Measurements from ENCODE around the gene KLC4.

Gene KLC4

GRCh38 chr6:43055966-43056365 lies 3.5 kb upstream of the KLC4 start:
- no peak for TF ChIP-seq CTCF (IDR thresholded peaks at IDR 0.05; ENCODE audit: low read depth, low read length)
- no peak overlapping the region for H3K4me3 ChIP-seq (ENCODE audit: low read depth, low read length)

DNA sequence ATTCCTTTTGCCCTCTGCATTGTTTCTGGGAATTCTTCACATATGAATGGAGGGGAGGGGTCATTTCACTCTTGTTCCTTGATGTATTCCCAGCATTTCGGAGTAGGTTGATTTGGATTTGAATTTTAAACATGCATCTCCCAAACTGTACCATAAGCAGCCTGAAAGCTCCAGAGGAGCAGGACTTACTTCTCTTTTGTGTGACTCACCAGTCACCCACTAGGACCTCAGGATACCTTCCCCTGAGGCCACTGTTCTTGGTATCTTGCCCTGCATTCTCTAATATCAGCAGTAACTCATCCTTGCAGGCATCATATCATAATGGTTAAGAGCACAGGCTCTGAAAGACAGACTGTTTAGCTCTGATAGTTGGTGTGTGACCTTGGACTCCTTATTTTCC lies 900 bp upstream of the KLC4 start:
- H3K4me3 ChIP-seq (ENCODE audit: low read depth, low read length) = peak overlapping the region; percentile 99

GRCh38 chr6:43060034-43060754 lies 763 bp downstream of the KLC4 start:
- peak overlapping the region; percentile 99 for H3K4me3 ChIP-seq (ENCODE audit: low read depth, low read length)
- TF ChIP-seq CTCF (IDR thresholded peaks at IDR 0.05; ENCODE audit: low read depth, low read length) = no peak

More for the DNA sequence above, 900 bp upstream of the KLC4 start:
- TF ChIP-seq CTCF (IDR thresholded peaks at IDR 0.05; ENCODE audit: low read depth, low read length) = no peak

DNA sequence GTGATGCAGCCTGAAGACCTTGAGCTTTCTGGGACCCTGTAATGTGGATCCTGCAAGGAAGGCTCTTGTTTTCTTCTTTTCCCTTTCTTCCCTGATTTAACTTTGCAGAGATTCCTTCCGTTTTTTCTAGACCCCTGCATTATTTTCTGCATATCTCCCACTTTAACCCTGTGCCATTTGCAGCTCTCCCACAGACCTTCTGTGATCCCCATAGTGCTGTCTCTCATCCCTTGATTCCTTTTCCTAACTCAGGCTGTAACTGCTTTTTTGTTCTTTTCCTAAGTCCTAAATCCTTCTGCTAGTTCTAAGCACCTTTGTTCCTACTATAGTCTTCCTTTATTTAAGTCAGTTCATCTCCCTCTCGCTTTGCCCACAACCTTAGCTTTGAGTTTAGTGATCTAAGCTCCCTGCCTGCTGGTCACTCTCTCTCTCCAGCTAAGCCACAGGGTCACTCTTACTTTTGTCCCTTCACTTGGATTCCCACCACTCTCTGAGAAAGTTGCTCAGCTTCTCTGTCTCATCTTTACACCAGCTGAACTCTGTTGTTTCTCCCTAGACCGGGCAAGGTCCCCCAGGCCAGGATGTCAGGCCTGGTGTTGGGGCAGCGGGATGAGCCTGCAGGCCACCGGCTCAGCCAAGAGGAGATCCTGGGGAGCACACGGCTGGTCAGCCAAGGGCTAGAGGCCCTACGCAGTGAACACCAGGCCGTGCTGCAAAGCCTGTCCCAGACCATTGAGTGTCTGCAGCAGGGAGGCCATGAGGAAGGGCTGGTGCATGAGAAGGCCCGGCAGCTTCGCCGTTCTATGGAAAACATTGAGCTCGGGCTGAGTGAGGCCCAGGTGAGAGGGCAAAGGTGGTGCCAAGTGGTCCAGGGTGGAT lies 1.6 kb downstream of the KLC4 start:
- H3K4me3 ChIP-seq (ENCODE audit: low read depth, low read length) = no peak overlapping the region
- TF ChIP-seq CTCF (IDR thresholded peaks at IDR 0.05; ENCODE audit: low read depth, low read length) = no peak

- TF ChIP-seq CTCF (IDR thresholded peaks at IDR 0.05; ENCODE audit: low read depth, low read length) = no peak
- H3K4me3 ChIP-seq (ENCODE audit: low read depth, low read length) = no peak overlapping the region
These were observed 2.4 kb downstream of the KLC4 start for GRCh38 chr6:43061861-43062260.

DNA sequence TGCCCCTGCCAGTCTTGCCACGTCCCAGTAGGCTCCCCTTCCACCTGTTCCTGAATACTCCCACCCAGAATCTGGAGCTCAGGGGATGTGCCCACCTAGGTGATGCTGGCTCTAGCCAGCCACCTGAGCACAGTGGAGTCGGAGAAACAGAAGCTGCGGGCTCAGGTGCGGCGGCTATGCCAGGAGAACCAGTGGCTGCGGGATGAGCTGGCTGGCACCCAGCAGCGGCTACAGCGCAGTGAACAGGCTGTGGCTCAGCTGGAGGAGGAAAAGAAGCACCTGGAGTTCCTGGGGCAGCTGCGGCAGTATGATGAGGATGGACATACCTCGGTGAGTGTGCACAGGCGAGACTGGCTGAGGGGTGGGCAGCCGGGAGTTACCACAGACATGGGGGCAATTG lies 3.4 kb downstream of the KLC4 start:
- TF ChIP-seq CTCF (IDR thresholded peaks at IDR 0.05; ENCODE audit: low read depth, low read length) = no peak
- no peak overlapping the region for H3K4me3 ChIP-seq (ENCODE audit: low read depth, low read length)

Data from WI38 (cell line).